Adrenal gland (tissue), 5 donors: Measurements from ENCODE around the gene RAPGEF3.

Experiments
- POLR2A ChIP-seq, 2 donors: fragments of 450-650 bp; IDR thresholded peaks; one replicate each; pipeline ENCODE4 v1.6.1; 2017; ENCODE audit warnings: antibody characterized with exemption in 2 of 2, mild to moderate bottlenecking in 2 of 2, moderate library complexity in 1 of 2
- TF ChIP-seq, protein P1 (sequence below), 6 experiments: fragments of 450-650 bp in 4 of 6; fragments of 200-600 bp in 2 of 6; sonication (generic) in 1 of 6; IDR thresholded peaks; 1 replicate in 5 of 6; 2 replicates in 1 of 6; pipeline versions ENCODE4 v1.5.1 to v1.8.0; 2016 to 2021; ENCODE audit warnings: antibody characterized with exemption in 6 of 6, mild to moderate bottlenecking in 2 of 6, moderate library complexity in 1 of 6
- donor health status: DM: no; HTN: no; CAD: no.

DNA sequence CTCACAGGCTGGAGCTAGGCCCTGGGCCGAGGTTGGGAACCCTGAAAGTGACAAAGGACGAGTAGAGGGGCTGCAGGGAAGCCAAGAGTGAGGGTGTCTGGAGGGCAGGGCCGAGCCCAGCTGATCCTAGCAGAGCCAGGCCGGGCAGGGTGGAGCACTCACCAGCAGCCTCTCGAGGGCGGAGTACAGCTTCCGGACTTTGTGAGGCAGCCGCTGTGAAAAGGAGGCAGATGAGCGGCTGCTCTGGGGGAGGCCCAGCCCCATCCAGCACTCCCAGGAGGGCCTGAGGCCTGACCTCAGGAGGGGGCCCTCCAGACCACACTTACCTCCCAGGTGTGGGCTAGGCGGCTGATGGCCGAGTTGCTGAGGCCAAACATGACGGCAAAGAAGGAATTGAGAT lies 18.7 kb downstream of the RAPGEF3 start:
- TF ChIP-seq, protein P1, sequence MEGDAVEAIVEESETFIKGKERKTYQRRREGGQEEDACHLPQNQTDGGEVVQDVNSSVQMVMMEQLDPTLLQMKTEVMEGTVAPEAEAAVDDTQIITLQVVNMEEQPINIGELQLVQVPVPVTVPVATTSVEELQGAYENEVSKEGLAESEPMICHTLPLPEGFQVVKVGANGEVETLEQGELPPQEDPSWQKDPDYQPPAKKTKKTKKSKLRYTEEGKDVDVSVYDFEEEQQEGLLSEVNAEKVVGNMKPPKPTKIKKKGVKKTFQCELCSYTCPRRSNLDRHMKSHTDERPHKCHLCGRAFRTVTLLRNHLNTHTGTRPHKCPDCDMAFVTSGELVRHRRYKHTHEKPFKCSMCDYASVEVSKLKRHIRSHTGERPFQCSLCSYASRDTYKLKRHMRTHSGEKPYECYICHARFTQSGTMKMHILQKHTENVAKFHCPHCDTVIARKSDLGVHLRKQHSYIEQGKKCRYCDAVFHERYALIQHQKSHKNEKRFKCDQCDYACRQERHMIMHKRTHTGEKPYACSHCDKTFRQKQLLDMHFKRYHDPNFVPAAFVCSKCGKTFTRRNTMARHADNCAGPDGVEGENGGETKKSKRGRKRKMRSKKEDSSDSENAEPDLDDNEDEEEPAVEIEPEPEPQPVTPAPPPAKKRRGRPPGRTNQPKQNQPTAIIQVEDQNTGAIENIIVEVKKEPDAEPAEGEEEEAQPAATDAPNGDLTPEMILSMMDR (IDR thresholded peaks at IDR 0.05), result no peak
- no peak for TF ChIP-seq POLR2A (IDR thresholded peaks at IDR 0.05)
